NB4 (cell line): ENCODE data around the gene DTNB.

Experiments
- CTCF ChIP-seq: IDR thresholded peaks from one replicate; pipeline ENCODE4 v1.5.1; 2012; ENCODE audit warnings: low read depth, low read length
- POLR2A ChIP-seq: IDR thresholded peaks from 2 replicates; pipeline ENCODE4 v1.6.1; 2011; ENCODE audit warnings: mild to moderate bottlenecking; ENCODE audit not compliant: insufficient read length; ENCODE audit errors: extremely low read depth

GRCh38 chr2:25336383-25336841, 337.0 kb downstream of the DTNB start:
- TF ChIP-seq POLR2A = no peak
- no peak for TF ChIP-seq CTCF
